HG02642 (cell line): ENCODE data around the gene SMCO4.
"Not testable (repeated sequence)": the region's sequence is repeated elsewhere in the genome, so short reads cannot be mapped to it uniquely, and the experiment has no call there.

Experiments used
- ATAC-seq: cut with Tn5 transposase; IDR thresholded peaks from one replicate; pipeline ENCODE4 v1.9.1; 2021; ENCODE audit warnings: mild to moderate bottlenecking; ENCODE audit not compliant: unreplicated experiment, poor library complexity

Gene SMCO4

GRCh38 chr11:93481279-93481678 lies 61.9 kb downstream of the SMCO4 start:
- ATAC-seq = no peak

DNA sequence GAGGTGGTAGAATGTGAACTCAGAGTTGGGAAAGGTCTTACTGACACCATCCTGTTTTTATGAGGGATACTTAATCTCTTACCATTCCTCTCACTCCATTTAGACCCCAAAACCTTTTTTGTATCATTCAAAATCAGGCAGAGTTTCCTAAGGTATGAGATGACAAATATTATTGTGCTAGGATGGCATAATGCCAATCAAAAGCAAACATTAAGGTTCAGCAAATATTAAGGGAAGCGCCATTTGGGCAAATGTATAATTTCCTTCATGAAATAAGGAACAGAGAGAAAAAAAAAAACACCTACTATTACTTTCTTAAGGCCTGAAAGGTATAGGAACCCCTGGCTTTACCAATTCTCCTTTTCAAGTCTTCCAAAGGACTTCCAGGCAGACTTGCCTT lies 62.4 kb downstream of the SMCO4 start:
- ATAC-seq = no peak

- no peak for ATAC-seq
Observed at GRCh38 chr11:93480256-93480655, 62.9 kb downstream of the SMCO4 start.

DNA sequence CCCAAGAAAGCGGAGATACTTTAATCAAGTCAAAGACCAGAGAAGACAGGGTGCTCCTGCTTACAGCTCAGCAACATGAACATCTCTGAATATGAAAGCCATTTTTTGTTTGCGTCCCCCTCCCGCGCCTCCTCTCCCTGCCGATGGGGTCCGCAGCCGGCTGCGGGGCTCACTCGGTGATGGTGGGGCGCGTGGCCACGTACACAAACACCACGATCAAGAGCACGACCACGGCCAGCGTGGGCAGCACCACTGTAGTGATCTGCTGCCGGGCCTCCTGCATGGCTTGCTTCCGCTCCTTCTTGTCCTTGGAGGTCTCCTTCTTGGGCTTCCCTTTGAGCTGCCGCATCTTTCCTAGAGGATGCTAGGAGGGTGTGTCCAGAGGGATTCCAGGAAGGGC lies 64.3 kb downstream of the SMCO4 start:
- ATAC-seq = no peak

DNA sequence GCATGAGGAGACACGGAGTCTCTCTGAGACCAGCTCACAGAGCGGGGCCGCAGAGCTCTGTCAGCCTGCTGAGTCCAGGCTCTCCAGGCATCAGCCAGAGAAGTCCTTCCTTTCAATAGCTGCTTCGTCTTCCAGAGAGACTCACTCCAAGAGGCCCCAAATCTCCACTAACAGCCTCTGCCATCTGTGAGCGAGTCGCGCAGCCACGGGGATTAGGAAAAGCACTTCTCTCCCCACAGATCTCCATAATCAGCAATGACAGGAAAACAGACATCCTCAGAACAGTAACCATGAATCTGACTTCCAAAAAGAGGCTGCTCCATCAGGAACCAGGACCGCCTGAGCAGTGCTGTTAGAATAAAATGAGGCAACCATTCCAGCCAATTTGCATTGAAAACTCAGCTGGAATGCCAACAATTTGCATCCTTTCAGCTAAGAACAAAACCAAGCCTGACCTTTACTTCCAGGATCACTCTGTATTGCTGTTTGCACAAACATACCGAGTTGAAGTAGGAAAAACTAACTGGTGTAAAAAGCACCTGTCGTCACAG lies 65.4 kb downstream of the SMCO4 start:
- no peak for ATAC-seq

- no peak for ATAC-seq
Observed at GRCh38 chr11:93476796-93477195, 66.4 kb downstream of the SMCO4 start.

GRCh38 chr11:93474123-93474522 lies 69.1 kb downstream of the SMCO4 start:
- no peak for ATAC-seq

DNA sequence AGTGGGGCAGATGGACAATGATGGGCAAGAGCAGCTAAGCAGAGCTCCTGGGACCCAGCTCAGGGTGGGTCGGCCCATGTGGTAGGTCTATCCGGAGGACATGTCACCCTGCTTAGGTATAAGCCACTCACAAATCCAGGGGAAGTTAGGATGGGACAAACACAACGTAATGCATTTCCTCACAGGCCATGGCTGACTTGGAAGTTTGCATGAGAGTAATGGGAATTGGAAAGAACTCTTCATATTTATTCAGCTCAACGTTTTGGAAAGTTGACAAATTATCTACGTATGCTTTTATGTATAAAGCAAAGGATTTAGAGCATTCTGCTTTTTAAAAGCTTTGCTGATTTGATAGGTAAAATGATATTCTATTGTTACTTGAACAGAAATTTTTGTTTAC lies 74.9 kb downstream of the SMCO4 start:
- no peak for ATAC-seq

- no peak for ATAC-seq
Observed at GRCh38 chr11:93467054-93467453, 76.1 kb downstream of the SMCO4 start.

GRCh38 chr11:93464927-93465540 lies 78.2 kb downstream of the SMCO4 start:
- ATAC-seq = no peak

DNA sequence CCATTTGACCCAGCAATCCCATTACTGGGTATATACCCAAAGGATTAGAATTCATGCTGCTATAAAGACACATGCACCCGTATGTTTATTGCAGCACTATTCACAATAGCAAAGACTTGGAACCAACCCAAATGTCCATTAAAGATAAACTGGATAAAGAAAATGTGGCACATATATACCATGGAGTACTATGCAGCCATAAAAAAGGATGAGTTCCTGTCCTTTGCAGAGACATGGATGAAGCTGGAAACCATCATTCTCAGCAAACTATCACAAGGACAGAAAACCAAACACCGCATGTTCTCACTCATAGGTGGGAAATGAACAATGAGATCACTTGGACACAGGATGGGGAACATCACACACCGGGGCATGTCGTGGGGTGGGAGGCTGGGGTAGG lies 79.5 kb downstream of the SMCO4 start:
- not testable (repeated sequence) for ATAC-seq

- ATAC-seq = no peak
Observed at GRCh38 chr11:93458286-93458685, 84.9 kb downstream of the SMCO4 start.

- no peak for ATAC-seq
Observed at GRCh38 chr11:93444617-93445073, 98.5 kb downstream of the SMCO4 start.

DNA sequence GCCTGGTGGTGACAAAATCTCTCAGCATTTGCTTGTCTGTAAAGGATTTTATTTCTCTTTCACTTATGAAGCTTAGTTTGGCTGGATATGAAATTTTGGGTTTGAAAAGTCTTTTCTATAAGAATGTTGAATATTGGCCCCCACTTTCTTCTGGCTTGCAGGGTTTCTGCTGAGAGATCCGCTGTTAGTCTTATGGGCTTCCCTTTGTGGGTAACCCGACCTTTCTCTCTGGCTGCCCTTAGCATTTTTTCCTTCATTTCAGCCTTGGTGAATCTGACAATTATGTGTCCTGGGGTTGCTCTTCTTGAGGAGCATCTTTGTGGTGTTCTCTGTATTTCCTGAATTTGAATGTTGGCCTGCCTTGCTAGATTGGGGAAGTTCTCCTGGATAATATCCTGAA lies 100.0 kb downstream of the SMCO4 start:
- ATAC-seq = not testable (repeated sequence)

DNA sequence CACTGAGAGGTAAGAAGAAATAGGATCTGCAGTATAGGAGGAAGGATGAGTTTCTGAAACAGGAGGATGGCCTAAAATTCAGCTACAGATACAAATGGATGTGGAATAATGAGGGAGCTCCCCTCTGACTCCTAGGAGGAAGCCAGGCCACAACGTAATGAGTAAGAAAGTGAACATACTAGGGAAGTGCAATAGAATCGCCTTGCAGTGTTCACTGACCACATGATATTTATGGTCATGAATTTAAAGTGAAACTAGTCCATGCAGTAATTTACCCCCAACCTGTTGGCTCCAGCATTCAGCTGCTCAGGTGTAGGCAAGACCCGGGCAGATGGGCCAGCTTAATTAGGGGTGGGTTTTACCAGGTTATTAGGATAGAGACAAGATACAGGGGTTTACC lies 110.9 kb downstream of the SMCO4 start:
- no peak for ATAC-seq
